Kidney glomerular epithelial cell (primary cell): ENCODE measurements around the gene TAPT1.
"Not testable (repeated sequence)": the region's sequence is repeated elsewhere in the genome, so short reads cannot be mapped to it uniquely, and the experiment has no call there.

Source experiments
- DNase-seq: peaks from one replicate; lab custom pipeline; 2025; lab: John Stamatoyannopoulos, UW

The TAPT1 gene

DNA sequence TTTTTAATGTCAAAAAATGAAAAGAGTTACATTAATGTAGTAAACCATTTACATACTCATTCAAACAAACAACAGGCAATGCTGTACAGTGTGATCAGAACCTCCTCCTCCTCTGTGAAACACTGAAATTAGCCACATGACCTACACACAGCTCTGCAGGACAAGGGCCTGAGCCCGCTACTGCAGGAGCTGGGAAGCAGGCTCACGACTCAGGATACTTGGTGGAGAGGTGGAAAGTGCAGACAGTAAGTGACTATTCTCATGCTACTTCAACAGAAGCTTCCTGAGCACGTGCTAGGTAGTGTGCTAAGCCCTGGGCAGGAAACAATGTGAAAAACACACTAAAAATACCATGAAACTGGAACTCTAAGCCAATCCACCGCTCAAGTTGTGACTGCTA lies 56.8 kb downstream of the TAPT1 start:
- no peak for DNase-seq

DNA sequence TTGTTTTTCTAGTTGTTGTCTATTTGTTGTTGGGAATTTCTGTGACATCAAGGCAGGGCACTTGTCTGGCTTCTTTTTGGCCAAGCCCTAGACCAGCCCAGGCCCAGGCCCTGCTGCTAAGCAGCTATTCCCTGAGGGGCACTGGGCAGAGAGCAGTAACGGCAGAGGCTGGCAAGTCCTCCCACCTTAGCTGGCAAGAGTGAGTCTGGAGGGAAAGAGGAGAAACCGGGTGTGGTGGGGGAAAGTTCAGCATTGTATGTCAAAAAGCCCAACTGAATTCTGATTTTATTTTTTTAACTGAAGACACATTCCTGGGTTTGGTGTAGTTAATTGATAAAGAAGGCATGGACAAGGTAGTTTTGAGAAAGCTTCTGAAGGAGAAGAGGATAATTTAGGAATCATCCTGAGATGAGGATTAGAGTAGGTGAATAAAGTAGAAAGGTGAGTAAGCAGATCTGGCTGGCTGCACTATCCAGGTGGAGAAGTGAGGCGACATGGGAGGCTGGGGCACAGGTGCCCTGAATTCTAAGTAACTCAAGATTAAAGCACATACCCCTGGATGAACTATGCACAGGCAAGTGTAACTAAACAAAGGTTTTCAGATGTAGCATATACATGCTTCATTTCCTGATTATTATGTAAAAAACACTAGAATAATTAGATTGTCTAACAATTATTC lies 57.4 kb downstream of the TAPT1 start:
- DNase-seq = no peak

DNA sequence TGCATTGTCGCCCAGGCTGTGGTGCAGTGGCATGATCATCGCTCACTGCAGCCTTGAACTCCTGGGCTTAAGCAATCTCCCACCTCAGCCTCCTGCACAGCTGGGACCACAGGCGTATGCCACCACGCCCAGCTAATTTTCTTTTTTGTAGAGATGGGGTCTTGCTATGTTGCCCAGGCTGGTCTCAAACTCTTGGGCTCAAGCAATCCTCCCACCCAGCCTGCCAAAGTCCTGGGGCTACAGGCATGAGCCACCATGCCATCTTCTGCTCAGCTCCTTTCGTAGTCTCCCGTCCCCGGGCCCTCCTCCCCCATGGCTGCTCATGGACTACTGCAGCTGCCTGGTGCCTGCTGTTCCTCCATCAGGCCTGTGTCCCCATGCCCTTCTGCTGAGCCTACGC lies 58.1 kb downstream of the TAPT1 start:
- DNase-seq = no peak

DNA sequence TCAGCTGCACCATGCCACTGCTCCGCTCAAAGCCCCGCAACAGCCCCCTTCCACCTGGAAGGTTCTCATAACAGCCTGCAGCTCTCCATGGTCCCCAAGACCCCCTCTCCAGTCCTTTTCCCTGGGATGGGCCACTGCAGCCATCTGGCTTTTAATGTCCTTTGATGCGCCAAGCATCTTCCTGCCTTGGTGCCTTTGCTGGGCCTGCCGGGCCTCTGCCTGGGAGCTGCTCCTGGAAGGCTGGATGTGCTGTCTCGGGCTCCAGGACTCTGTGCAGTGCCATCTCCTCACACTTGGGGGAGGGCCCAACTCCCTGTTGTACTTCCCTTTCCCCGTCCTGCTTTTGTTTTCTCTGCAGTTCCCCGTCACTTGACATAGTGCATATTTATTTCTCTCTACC lies 60.3 kb downstream of the TAPT1 start:
- DNase-seq = no peak

DNA sequence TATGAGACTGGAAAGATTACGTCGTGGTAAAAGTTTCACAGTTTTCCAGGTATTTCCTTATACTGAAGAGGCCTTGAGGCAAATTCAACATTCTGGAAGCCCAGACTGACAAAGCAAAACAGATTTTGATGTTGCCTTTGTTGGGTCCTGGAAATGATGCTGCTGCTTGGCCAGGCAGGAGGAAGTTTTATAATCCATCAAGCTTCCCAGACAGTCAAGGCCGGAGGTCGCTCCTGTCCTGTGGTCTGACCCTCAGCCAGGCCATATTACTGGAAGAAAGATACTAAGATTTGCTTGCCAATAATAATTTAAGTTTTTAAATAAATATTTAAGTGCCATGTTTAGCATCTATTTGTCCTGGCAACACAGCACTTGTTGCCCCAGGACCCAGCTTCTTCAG lies 63.4 kb downstream of the TAPT1 start:
- DNase-seq = no peak

DNA sequence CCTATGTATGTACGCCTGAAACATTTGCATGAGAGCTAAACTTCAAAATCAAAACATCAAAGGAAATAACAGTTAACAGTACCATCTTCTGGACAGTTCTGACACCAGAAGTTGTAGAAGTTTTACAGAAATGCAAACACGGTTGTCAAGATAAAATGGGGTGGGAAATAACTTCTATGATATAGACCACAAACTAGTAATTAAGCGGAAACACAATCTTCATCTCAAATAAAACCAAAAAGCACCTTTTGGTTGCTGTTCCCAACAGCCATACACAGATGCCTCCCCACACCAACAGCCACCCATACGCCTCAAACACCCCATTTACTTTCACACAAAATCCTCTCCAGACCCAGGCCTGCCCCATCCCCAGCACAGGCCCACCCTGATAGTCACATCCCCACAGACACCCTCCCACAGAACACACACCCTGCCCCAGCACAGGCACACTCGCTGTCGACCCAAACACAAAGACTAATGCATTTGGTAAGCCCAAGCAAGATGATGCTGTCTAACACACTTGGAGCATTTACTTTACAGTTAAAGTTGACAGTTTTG lies 64.3 kb downstream of the TAPT1 start:
- no peak for DNase-seq

DNA sequence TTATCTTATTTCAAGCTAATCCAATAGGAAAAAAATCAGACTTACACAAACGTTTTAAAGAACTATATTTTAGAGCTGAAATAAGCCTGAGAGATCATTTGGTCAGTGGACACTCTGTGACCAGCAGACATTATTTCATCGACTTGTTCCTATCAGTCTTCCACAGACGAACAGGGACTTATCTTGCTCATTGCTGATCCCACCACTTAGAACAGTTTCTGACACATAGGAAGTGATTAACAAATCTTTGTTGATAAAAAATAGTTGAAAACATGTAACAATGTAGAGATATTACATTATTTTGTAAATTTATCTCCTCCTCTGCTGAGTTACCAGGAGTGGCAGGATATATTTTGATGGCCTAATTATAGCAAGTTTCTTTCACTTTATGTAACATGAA lies 65.8 kb downstream of the TAPT1 start:
- DNase-seq = no peak

DNA sequence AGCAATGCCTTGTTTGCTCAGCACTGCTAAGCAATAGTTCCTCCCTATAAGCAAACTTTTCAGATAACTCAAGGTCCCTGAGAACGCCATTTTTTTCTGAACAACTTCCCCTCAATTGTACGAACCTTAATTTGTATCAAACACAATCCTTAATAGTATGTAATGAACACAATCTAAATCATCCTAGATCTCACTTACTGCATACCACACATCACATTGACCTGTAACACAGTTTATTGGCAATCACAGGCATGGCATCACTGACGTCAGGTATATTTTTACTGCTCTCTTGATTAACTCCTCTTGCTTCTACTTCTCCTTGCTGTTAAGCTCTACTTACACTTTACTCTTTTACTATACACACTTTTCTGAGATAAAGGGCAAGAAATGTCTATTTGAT lies 67.0 kb downstream of the TAPT1 start:
- DNase-seq = no peak

DNA sequence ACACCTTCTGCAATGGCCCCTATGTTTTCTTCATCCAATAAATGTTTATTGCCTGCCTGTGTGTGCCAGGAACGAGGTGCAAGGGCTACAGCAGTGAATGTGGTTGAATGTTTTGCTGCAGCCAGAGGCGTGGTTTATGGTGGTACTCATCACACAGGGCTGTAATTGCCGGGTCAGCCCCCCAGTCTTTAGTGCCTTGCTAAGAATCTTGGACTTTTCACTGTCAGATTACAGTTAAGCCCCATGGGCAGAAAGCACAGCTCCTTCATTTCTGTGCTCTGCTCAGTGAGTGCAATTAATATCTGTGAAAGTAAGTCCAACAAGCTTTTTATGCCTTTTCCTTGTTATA lies 67.8 kb downstream of the TAPT1 start:
- DNase-seq = no peak

DNA sequence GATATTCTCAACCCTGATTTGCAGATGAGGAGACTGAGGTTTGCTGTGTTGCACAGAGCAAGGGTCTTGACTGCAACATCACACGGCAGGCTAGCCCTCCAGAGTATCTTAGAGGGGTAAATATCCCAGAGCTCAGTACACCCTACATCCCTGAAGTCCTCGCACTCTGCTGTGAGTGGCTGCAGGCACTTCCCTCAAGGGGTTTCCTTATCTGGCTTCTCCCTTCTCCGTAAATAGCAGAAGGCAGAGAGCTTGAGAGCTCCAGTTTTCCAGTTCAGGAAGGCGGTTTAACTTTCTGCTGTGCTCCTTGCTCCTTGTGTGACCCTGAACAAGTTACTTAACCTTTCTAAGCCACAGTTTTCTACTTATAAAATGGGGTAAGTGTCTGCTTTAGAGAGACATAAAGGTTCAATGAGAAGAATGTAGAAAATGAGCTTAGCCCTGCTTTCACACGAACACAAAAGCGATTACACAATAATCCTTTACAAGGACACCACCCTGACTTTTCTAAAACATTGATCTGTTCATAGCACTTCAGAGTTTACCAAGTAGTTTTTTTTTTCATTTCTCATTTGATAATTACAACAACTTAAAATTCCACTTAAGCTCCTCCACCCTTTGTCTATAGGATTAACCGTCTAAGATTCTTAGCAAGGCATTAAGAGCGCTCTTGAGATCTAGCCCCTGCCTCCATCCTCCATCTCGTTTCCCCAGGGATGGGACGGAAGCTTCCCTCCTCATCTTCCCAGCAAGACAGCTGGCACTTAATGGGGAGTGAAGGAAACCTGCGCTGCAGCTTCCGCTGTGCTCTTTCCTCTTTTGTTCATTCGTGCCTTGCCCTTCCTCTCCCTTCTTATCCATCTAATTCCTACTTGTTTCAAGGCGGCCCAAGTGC lies 68.4 kb downstream of the TAPT1 start:
- DNase-seq = no peak

DNA sequence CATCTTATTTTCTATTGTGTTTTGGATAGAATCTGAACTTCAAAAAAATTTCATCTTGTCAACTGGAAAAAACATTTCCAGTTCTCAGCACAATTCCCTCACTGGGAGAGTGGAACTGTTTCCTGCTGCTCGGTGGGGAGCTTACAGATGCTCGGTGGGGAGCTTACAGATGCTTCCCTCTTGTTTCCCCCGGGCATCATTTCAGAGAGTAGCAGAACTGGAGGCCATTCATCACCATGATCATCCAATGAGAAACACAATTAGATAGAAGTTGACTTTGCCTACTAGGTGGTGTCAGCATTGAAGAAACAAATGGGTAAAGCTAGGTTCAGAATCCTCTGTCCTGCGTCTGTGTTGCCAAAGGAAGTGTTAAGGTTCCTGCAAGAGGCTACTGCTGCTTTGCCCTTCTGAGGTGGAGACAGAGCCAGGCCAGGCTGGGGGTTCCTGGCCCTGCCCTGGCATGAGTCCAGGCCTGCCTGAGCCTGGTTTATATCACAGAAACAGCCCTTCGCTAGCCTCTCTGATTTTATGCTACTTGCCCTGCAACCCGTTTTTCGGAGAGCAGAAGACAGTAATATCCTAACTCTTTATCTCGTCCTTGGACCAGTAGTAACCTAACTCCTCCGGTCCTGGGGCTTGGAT lies 70.6 kb downstream of the TAPT1 start:
- DNase-seq = no peak

DNA sequence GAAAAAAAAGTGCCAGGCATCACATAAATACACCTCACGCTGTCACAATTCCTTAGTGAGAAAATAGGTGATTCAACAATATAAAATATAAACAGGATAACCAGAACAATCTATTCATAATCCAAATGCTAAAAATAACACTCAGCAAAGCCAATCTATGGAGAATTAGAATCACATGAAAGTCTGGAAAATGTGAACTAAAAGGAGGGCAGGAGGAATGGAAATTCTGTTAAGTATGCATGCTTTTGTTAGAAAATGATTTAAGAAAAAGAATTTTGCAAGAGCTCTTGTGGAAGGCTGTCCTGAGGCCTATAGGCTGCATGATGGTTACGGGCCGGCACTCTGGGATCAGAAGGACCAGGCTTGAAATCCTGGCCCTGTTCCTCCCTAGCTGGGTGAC lies 71.8 kb downstream of the TAPT1 start:
- no peak for DNase-seq

DNA sequence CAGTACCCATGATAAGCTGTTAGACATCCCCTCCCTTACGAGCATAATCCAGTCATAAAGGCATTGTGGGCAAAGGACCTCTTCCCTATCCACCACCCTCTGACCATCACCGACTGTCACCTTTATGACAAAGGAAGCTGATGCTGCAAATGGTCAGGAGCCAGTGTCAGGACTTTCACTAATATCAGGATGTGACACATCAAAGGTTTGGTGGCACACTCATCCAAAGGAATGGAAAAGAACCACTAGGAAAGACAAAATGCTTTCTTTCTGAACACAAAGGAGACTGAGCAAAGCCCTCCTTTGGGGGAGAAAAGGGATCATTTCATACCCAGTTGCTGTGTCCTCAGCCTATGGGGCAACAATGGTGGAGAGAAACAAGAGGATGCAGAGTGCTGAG lies 75.6 kb downstream of the TAPT1 start:
- no peak for DNase-seq

DNA sequence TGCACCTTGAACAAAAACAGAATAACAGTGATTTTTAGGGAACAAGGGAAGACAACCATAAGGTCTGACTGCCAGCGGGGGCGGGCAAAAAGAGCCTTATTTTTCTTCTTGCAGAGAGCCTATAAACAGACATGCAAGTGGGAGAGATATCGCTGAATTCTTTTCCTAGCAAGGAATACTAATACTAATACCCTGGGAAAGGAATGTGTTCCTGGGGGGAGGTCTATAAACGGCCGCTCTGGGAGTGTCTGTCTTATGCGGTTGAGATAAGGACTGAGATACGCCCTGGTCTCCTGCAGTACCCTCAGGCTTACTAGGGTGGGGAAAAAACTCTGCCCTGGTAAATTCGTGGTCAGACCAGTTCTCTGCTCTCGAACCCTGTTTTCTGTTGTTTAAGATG lies 81.4 kb downstream of the TAPT1 start:
- DNase-seq = not testable (repeated sequence)

DNA sequence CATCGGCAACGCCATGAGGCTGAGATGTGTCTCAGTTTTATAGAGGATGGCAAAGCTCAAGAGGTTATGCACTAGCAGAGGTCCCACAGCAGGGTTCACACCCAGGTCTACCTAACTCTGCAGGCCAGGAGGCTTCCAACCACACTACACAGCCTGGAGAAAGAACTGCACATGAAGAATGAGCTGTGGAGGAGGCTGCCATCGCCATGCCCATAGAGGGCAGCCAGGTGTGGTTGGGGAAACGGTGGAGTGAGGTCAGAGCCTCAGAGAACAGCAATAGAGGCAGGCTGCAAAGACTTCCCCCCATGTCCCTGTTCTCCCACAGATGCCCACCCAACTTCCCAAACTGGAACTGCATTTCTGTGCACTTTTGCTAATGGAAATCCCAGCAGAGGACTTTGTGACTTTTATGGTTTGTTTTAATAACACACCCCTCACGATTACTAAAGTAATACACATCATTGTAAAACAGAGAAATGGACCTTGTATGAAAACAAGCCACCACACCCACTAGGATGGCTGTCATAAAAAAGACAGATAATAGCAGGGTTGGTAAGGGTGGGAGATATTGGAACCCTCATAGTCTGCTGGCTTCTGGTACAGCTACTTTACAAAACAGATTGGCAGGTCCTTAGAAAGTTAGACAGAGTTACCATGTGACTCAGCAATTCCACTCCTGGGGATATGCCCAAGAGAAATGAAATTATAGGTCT lies 83.5 kb downstream of the TAPT1 start:
- DNase-seq = no peak

DNA sequence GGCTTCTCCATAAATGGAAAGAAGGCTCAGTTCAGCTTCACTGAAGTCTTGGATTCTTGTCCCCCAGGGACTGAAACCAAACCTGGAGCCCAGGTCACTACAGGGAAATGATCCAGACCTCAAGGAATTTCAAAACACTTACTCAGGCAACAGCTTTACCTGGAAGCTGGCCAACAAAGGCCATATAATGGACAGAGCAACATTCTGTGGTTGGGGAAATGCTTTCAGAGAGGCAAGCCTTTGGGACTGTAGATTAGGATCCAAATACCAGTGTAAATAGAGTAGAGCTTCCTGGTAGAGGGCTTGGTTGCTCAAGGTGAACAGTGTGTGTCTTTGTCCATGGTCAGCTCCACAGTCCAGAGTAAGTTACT lies 85.4 kb downstream of the TAPT1 start:
- DNase-seq = peak; percentile 99

DNA sequence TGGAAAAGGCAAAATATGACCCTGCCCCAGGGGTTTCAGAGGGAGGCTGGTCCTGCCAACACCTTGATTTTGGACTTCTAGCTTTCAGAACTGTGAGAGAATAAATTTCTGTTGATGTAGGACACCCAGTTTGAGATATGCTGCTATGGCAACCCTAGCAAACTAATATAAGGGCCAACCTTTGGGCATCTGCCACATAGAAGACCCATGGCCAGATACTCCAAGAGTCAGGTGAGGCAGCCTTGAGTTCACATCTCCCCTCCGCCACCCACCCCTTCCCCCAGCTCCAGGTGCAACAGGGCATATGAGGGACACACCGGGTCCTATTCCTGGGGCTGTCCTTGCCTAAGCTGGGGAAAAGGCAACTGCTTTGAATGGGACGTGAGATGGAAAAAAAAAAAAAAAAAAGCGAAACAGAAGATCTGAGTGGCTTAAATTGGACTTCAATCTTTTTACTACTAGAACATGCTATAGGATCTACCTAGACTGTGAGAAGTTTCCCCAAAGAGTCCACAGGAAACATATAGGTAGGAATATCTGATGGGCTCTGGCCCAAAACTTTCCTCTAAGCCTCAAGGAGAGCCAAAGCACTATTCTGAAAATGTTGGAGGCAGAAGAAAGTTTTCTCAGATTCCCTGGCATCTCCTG lies 85.9 kb downstream of the TAPT1 start:
- no peak for DNase-seq

DNA sequence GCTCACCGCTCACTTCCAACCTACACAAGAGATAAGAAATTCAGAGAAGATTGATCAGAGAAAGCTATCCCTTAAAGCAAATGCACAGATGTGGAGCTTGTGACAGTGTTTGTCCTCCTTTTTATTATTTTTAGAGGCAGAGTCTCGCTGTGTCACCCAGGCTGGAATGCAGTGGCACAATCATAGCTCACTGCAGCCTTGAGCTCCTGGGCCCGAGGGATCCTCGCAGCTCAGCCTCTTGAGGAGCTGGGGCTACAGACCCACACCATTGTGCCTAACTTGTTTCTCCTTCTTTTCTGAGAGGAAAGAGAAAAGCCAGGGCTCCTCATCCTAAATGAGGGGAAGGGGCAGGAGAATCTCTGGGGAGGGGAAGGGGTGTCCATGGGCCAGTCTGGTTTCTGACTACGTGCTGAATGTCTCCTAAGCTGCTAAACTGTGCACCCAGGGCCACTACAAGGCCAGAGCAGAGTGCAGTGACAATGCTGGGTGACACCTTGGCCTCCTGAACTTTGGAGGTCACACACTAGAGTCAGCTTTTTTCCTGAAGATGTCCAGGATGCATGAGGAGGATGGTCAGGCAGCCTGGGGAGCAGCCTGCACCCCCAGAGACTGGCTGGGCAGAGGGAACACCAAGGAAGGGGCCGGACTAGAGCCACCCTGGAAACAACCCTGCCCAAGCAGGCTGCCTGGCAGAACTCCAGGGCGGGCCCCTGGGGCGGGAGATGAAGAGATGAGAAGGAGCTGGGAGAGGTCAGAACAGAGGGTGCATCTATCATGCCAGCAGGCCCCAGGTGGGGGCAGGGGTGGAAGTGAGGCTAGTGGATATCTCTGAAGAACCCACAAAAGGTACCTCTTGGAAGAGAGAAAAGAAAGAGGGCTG lies 87.0 kb downstream of the TAPT1 start:
- no peak for DNase-seq

DNA sequence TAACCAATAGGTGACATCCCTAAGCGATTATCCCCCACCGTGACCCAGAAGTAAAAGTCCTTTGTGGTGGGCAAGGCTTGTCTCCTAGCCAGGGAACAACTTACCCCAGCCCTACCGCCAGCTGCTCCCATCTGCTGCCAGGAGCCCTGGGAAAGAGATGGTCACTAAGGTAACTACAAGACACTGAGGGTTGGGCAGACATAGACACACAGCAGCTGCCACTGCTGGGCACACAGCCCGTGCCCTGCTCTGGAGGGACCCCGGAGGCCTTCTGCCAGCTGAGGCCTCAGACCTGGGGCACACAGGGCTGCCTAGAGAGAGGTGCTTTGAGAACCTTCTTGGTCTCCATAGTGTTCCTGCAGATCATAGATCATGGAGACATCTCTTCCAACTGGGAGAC lies 89.4 kb downstream of the TAPT1 start:
- DNase-seq = no peak

DNA sequence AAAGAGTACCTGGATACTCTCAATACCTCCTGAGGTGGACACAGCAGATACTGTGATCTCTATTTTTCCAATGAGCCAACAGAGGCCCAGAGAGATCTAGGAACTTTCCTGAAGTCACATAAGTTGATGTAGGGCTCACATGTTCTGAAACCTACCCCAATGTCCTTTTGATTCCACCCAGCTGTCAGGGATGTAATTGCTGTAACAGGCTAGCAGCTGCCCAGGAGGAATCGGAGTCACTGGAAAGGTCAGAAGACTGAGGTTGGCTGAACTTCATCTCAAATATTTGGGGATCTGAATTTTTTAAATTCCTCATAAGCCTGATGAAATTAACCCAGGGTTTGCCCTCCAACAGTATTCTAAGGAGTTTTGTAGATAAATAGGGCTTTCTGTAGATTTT lies 90.0 kb downstream of the TAPT1 start:
- DNase-seq = no peak

DNA sequence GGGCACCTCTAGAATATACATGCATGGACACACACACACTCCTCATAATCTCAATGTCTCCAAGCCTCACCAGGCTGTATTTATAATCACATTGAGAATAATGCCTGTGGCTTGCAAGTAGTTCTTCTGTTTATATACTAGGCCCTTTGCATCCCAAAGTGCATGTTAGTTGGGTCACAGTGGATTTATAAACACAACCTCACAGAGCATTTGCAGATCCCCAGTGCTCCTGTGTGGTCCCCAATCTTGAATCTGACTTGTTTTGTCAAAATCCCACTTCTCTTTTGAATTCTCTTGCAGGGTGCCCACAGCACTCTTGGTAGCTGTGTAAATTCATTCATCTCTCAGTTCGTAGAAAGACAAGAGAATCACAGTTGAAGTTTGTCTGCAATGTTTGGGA lies 92.9 kb downstream of the TAPT1 start:
- no peak for DNase-seq
